Renal cortex interstitium (tissue), 15 donors: ENCODE data around the gene ANO2. TPM values are rescaled to one million over a fixed set of nuclear protein-coding genes. Genes with fewer than 3 reads are reported as not detected.

ENCODE experiments used
- DNase-seq, 11 donors: peaks; one replicate each; pipeline ENCODE4 v3.0.0-alpha.2; 2013; ENCODE audit warnings: low read depth in 9 of 11, low spot score in 4 of 11; ENCODE audit errors: extremely low read depth in 1 of 11
- long read RNA-seq, 16 experiments: transcript quantifications; one replicate each; lab custom pipeline, GENCODE V29; 2026
- polyA plus RNA-seq, 3 donors: library from polyadenylated mRNA; unstranded; fragments of 120-200 nt; gene quantifications; one replicate each; pipeline ENCODE4 v1.2.1, GENCODE V29; 2013; ENCODE audit not compliant: insufficient read length in 3 of 3

ANO2 gene
- polyA plus RNA-seq: 1 to 10 TPM; 3.1 to 5.6 (median 5.2) TPM
- long read RNA-seq, donor 1: 0 reads
- long read RNA-seq, donor 2: 0 reads
- long read RNA-seq, donor 3: 0 reads
- long read RNA-seq, donor 4: 0 reads
- long read RNA-seq, donor 5: 0 reads
- long read RNA-seq, donor 6: 0 reads
- long read RNA-seq, donor 7: 0 reads
- long read RNA-seq, donor 8: 0 reads
- long read RNA-seq, donor 9: 0 reads
- long read RNA-seq, donor 10: 0 reads
- long read RNA-seq, donor 11: 0 reads
- long read RNA-seq, donor 12: 0 reads
- long read RNA-seq, donor 13: 0 reads
- long read RNA-seq, donor 14: 0 reads
- long read RNA-seq, donor 15: 0 reads
- long read RNA-seq, donor 16: 0 reads

DNA sequence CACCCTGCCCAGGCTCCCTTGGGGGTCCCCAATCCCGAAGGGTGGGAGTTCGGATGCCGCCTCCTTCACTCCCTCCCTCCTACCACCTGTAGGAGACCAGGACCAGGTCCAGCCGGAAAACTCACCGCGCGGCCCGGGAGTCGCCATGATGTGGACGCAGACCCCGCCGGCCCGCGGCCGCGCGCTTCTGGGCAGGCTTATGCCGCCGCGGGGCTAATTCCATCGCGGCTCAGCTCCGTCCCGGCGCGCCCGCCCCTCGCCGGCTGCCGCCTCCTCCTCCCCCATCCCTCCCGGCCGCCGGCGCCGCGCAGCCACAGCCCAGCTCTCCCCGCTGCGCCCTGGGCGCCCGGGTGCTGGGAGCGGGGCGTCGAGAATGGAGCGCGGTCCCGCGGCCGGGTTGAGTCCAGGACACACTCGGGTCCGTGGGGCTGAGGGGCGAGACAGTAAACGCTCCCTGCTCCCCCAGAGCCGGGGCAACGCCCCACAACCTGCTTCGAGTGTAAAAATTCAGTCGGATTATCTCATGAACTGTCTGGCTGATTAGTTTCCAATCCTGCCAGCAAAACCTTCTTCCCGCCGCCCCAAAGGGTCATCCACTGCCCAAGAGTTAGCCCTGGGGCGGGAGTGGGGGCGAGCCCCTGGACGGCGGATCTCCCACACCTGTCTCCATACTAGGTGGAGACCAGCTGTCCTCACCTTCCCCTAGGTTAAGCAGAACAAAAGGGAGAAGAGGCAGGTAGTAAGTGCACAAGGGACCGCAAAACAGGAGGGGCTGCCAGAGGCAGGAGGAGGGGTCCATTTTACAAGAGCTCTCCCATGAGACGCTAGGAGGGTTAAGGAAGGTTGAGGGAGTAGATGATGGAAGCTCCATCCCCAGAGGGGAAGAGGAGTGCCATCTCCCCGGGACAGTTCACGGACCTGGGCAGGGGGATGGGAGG lies at the start of gene ANO2:
ANO2 (minus strand) TSS at position 189 of the 938 bp plus-strand sequence; CDS start at position 147, 42 bp downstream.
- DNase-seq: peak in 7 of 11 donors; percentile 19 to 58 (median 39)

DNA sequence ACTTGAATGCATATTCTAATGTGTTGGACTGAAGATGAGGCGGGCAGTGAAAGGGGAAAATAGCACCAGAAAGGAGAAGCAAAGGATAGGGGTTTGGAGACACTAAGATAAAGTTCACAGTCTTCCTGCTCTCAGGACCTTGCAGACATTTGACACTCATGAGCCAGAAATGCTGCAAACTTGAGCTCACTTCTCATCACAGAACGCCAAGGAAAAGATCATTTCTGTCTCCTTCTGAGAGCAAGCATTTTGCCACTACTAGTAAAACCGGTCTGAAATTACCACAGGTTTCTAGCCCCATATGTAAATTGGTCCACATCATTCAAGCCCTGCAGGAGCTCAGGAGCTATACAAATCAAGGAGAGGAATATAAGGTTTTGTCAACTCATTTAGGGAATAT lies 44.6 kb upstream of the ANO2 start:
- no peak for DNase-seq

DNA sequence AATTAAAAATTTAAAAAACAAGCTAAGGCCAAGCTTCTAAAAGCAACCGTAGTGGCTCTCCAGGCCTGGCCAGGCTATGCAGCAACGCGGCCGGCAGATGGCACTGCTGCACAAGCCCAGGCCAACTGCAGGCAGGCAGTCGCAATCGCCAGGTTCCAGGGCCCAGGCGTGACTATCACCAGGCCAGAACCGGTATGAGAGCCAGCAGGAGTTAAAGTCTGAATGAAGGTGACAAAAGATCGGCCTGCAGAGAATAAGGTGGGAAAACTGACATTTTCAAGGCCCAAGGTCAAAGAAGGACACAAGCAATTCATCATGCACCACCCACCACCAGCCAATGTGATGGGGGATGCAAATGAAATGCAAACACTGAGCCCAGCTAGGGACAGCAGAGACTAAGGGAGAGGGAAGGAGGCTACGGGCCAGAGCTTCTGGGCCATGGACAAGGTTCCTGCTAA lies 43.6 kb upstream of the ANO2 start:
- DNase-seq: peak; percentile 42 to 74 (median 60)

DNA sequence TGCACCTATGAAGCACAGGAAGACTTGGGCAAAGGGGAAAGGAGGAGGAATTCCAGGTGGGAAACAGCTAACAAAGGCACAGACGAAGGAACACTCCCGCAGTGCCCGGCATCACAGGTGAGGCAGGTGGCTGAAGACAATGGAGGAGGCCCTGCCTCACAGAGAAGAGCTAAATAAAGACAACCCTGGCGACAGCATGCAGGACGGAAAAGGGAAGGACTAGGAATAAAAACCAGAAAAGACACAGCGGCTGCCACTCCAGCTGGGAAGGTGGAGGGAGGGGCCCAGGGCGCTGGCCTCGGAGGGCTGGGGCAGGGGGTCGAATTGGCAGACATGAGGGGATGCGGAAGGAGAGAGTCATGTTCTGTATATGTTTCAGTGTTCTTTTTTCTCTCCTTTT lies 43.0 kb upstream of the ANO2 start:
- no peak for DNase-seq

DNA sequence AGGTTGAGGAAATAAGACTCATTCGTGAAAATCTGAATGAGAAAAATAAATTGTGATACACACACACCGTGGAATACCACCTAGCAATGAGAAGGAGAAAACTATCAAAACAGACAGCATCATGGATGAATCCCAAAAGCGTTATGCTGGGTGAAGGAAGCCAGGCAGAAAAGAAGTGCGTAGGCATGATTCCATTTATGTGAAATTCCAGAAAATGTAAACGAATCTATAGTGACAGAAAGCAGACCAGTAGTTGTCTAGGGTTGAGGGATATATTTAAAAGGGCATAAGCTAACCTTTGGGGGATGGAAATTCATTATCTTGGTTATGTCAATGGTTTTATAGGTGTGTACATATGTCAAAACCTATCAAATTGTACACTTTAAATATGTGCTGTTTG lies 42.5 kb upstream of the ANO2 start:
- no peak for DNase-seq

DNA sequence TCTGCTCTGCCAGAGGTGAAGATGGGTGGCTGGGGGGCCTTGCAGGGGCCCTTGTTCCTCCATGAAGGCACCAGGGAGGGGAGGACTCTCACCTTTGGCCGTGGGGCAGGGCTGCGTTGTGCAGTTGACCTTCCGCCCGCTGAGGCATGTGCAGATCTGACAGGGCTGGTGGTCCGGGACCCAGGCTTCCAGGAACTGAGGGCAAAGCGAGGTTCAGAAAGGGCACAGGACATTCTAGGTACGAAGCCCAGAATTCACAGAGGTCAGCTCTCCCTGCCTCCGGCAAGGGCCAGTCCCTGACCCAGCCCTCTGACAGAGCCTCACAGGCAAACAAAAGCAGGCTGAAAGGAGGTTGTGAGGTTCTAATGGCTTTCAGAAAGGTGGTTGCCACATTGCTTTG lies 40.4 kb upstream of the ANO2 start:
- no peak for DNase-seq

DNA sequence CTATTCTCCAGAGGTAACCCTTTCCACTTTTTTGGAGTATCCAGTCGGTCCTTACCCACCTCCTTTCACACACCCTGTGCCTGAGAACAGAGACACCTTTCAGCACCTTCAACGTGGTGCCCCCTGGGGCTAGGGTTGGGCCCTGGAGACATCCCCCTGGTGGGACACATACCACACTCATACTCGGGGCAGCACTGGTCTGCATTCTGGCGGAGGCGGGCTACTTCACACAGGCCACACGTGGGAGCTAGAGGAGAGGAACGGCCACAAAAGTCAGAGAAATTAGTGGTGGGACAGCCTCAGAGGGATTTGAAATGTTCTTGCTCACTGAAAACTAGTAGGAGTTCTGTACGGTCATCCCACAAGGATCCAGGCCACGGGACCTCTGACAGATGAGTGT lies 39.8 kb upstream of the ANO2 start:
- DNase-seq: no peak

DNA sequence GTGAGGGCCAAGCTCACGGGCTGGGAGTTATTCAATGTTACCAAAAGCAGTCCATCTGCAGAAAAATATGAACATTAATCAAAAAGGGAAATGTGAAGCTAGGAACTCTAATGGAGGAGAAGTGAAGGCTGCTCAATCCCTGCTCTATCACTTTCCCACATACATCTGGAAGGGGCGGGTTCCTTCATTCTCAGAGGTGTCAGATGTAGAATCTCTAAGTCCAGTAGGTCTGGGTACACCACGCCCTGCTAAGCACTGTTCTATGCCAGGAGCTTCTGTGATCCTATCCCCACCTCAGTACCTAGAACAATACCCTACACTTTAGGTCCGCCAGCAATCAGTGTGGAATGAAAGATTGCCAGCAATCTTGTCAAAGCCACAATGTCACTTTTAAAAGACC lies 37.0 kb upstream of the ANO2 start:
- DNase-seq: no peak

DNA sequence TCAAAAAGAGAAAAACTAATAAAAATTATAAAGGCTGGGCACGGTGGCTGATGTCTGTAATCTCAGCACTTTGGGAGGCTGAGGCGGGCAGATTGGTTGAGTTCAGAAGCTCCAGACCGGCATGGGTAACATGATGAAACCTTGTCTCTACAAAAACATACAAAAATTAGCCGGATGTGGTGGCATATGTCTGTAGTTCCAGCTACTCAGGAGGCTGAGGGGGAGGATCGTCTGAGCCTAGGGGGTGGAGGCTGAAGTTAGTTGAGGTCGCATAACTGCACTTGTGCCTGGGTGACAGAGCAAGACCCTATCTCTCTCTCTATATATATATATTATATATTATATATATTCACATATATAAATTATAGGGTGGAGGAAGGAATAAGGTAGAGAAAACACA lies 32.5 kb upstream of the ANO2 start:
- no peak for DNase-seq

DNA sequence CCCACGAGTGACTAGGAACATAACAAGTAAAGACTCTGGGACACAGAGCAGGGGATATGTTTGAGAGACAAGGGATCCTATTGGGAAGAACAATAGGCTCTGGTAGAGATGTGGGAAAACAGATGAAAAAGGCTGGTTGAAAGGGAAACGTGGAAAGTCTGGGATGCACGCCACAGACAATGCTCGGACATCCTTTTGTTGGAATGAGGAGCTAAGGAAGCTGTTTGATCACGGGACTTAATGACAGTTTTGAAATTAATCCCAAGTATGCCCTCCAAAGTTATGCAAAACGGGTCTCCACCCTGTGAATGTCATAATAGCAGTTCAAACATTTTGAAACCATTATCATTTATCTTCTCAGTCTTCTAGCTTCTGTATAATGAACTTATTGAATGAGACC lies 31.7 kb upstream of the ANO2 start:
- DNase-seq: no peak

DNA sequence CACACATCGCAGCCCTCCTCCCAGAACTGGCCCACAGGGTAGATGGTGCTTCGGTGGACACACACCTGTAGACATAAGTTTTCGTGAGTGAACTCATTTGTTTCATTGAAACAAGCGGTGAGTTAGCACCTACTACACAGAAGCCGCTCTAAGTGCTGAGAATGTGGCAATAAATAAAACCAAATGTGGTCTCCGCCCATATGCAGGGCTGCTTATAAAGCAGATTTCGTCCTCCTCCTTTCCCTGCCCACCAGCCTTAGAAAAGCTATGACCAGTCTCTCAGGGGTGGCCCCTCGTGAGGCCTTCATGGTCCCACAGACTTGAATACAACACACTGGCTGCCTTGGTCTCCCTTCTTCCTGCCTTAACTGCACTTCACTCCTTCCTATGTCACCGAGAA lies 31.1 kb upstream of the ANO2 start:
- DNase-seq: no peak

DNA sequence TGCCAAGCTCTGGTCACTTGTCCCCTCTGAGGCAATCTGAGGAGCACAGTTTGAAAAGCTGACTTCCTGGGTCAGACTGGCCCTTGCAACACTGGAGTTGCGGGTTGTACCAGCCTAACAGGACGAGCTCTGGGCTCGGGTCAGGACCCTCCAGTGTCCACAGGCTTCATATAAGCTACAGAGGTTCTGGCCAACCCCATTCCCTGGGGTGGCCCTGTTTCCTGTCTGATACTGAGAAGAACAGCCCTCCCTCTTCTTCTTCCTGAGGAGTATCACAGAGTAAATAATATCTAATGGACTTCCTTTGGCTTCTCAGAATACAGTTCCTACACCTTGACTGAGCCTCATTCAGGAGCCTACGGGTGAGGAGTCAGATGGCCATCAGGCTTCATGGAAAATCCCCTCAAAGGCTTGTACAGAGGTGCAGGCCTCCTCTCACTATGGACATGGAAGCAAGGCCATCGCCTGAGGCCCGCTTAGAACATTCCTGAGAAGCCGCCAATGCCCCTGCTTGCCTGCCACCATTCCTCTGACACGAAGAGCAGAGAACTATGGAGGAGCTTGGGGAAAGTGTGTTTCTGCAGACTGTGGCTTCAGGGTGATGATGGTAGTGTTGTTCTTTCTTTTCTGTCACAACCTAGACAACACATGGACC lies 28.5 kb upstream of the ANO2 start:
- no peak for DNase-seq

DNA sequence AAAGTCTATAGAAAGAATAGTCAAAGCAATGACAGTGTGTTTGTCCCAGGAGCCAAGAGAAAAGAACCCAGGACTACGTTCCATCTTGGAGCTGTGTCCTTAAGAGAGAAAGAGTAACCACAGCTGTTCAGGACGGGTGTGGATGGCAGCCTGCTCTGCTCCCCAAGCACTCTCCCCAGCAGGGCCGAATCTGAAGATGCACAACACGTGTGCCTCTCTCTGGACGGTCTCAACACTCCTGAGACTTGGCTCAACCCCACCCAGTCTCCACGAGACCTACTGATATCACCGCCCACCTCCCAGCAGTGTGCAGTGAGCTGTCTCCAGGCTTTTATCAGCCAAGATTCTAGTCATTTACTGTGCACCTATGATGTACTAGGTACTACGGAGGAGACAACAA lies 27.3 kb upstream of the ANO2 start:
- DNase-seq: no peak

DNA sequence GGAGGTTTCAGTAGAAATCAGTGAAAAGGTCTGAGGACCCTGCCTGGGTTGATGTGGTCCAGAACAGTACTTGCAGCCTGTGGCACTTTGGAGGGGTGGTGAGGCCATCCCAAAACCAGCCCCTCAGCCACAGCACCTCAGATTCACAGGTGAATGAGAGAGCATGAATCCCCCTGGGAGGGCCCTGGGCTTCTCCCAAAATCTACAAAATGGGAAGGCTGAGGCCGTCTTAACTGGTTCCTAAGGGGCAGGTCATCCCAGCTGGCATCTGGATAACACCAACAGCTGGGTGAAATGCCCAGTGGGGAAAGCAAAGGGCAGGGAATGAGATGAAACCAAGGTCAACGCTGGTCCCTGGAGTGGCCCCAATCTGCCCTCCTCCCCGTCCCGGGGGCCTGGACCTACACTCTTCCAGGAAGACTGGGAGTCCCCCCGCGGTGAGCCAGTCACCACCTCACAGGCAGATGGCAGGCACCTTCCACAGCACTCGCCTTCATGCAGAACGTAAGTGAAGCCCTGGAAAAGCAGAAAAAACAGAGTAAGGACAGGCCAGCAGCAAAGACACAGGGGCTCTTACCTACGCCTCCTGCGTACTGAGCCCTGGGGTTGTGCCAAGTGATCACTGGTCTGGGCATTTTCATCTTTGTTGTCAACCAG lies 26.3 kb upstream of the ANO2 start:
- DNase-seq: no peak

DNA sequence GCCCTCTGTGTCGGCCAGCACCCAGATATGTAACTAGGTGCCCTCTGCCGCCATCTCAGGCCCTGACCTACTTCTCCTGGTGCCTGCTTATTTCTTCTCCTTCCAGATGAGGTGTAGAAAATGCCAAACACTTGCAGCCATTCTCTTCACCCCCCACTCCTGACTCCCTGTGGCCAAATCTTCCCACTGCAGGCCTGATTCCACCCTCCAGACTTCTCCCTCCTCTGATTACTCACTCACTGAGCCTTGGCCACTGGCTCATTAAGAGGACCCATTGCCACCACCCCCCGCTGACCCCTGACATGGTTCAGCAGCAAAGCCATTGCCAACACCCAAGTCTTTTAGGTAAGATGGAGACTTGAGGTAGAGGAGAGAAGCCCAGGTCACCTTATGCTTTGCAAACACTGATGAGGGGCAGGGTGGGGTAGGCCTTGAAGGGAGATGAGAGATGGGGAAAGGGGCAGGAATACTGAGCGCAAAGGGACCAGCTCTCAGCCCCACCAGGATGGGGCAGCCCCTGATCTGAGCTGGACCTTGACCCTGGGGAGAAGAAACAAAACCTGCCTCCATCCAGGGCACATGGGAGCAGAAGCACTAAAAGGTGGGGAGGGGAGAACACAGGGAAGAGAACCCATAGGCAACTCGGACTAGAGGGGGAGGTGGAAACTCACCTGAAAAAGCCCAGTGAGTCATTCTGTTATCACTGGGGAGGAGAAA lies 25.1 kb upstream of the ANO2 start:
- no peak for DNase-seq

DNA sequence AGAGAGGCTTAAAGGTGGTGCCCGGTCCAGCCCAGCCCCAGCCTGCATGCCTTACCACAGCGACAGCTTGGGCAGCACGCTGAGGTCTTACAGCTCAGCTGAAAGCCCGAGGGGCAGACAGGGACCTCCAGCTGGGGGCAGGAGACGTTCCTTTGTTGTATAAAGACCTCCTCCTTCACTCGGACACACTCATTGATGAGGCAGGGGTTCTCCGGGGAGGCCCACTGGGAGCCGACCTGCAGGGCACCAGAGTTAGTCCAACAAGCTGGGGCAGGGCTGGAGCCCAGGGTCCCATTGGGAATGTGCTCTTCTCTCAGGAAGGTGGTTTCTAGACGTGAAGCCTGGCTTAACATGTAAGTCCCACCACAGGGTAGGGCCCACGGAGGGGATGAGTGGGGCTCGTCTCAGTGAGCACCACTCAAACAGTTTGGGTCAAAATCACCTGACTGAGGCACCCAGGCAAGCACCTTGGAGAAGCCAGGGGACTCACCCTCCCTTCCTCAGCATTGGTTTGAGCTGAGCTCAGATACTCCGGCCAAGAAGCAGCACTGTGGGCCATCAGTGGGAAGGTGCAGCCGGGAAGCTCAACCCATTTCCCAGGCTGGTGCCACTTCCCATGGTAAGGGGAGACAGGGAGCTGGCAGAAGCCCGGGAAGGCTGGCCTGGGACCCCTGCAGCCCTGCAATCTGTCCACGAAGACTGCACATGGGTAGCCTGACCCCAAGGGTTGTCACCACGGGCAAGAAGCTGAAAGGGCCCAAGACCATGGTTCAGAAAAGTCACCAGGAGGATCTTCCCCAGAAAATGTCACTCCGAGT lies 24.3 kb upstream of the ANO2 start:
- no peak for DNase-seq

DNA sequence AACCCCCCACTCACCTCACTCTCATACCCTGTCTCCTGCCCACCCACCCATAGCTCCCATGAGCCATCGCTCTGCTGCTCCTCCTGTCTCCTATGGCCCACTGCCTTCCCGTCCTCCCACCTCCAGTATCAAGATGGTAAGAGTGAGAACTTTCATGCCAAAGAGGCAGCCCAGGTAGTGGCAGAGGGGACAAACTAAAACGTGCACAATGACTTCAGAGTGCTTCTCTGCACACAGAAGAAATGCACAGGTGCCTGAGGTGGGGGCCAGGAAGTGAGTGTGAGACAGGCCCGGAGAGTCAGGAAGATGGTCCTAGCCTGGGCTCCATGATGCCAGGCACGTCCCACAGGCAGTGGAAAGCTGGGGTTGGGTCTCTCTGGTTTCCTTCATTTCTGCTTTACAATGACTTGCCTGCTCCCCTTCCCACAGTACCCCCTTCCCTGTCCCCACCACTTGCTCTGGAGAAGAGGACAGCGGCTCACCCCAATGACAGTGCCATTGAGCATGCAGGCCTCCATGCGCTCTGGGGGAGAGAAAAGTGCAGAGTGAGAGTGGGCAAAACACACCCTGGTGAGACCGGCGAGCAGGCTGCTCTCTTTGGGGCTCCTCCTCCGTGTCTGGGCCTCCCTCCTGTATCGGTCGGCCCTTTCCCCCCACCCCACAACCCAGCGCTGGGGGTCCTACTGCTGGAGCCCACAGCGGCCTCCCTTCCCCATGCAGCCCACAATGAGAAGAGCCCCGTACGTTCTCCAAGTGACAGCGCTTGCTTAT lies 22.8 kb upstream of the ANO2 start:
- DNase-seq: no peak
